HCT116 (cell line): ENCODE results near the gene WWOX. TPM values are rescaled to one million over a fixed set of nuclear protein-coding genes. Genes with fewer than 3 reads are reported as not detected.

Experiments used
- ATAC-seq: fragments of 200-7000 bp; cut with Tn5 transposase; 2 replicates; pipeline ENCODE4 v1.9.1; 2020; ENCODE audit warnings: mild to moderate bottlenecking, moderate library complexity
- BruUV-seq: library from RNA; stranded (reverse); fragments of 400-500 nt; replicated peaks from 2 replicates; lab custom pipeline; 2021; lab: Mats Ljungman, UMichigan
- CTCF ChIA-PET: fragments of 300-600 bp; sonication (Branson Sonifier 250); formaldehyde crosslinking; loops from one replicate; lab custom pipeline; 2021; ENCODE audit warnings: antibody characterized with exemption; lab: Charles Lee
- POLR2A ChIA-PET: fragments of 300-600, 350-600 bp; sonication (Branson Sonifier 250); formaldehyde crosslinking; loops from one replicate; lab custom pipeline; 2021; ENCODE audit warnings: antibody characterized with exemption; lab: Charles Lee
- RAD21 ChIA-PET, 2 experiments: fragments of 300-600 bp; sonication (Branson Sonifier 250); formaldehyde crosslinking; loops; one replicate each; lab custom pipeline; 2023; ENCODE audit warnings: low total read pairs in 2 of 2; ENCODE audit not compliant: uncharacterized antibody in 2 of 2, unreplicated experiment in 2 of 2, low non-redundant PET in 1 of 2; lab: Charles Lee
- DNase-seq: peaks from one replicate; pipeline ENCODE4 v3.0.0-alpha.2; 2010; ENCODE audit warnings: low read depth, low spot score
- H2AFZ ChIP-seq: fragments of 200-600 bp; shearing (Covaris generic), sonication (generic); 2 replicates; pipeline ENCODE4 v1.6.1; 2017; ENCODE audit warnings: low read depth, mixed run types, mixed read lengths, antibody characterized with exemption, low read length; ENCODE audit not compliant: poor library complexity, severe bottlenecking
- H3K27ac ChIP-seq: 2 replicates; pipeline ENCODE4 v1.5.1; 2012; ENCODE audit warnings: low read depth, low read length
- H3K27me3 ChIP-seq: fragments of 200-600 bp; sonication (generic); 2 replicates; pipeline ENCODE4 v1.6.1; 2016; ENCODE audit warnings: mixed run types, low read length, mixed read lengths; ENCODE audit not compliant: insufficient read depth
- H3K36me3 ChIP-seq, 2 experiments: fragments of 200-500 bp in 1 of 2; fragments of 200-600 bp in 1 of 2; sonication (Bioruptor generic) in 1 of 2; sonication (generic) in 1 of 2; 2 replicates each; pipeline versions ENCODE4 v1.5.1 to v1.6.1; 2014 to 2016; ENCODE audit warnings: low read length in 2 of 2, inconsistent platforms in 1 of 2, mixed read lengths in 1 of 2, mixed run types in 1 of 2; ENCODE audit not compliant: insufficient read depth in 2 of 2, control insufficient read depth in 1 of 2
- H3K4me1 ChIP-seq, 2 experiments: fragments of 200-600 bp in 1 of 2; sonication (generic) in 1 of 2; 2 replicates each; pipeline versions ENCODE4 v1.5.1 to v1.6.1; 2012 to 2017; ENCODE audit warnings: low read length in 2 of 2, inconsistent platforms in 1 of 2, mild to moderate bottlenecking in 1 of 2, mixed read lengths in 1 of 2, mixed run types in 1 of 2, moderate library complexity in 1 of 2; ENCODE audit not compliant: insufficient read depth in 2 of 2, control insufficient read depth in 1 of 2
- H3K4me2 ChIP-seq: fragments of 200-600 bp; sonication (generic); 2 replicates; pipeline ENCODE4 v1.6.1; 2017; ENCODE audit warnings: mixed run types, low read length, mixed read lengths
- H3K4me3 ChIP-seq, 2 experiments: fragments of 200-600 bp in 1 of 2; sonication (generic) in 1 of 2; replicated peaks in 1 of 2; 2 replicates each; pipeline ENCODE4 v1.5.1; 2011 to 2016; ENCODE audit warnings: low read length in 2 of 2, control low read depth in 1 of 2, low read depth in 1 of 2, mild to moderate bottlenecking in 1 of 2, mixed read lengths in 1 of 2, mixed run types in 1 of 2
- H3K79me2 ChIP-seq: fragments of 200-600 bp; sonication (generic); 2 replicates; pipeline ENCODE4 v1.6.1; 2017; ENCODE audit warnings: mild to moderate bottlenecking, mixed run types, low read length, moderate library complexity, mixed read lengths; ENCODE audit not compliant: insufficient read depth
- H3K9ac ChIP-seq: fragments of 200-600 bp; sonication (generic); 2 replicates; pipeline ENCODE4 v1.6.1; 2016; ENCODE audit warnings: low read length, mixed read lengths
- H3K9me2 ChIP-seq: fragments of 200-600 bp; sonication (generic), shearing (Covaris generic); 2 replicates; pipeline ENCODE4 v1.6.1; 2017; ENCODE audit warnings: mixed run types, mild to moderate bottlenecking, moderate library complexity; ENCODE audit not compliant: insufficient read depth
- H3K9me3 ChIP-seq, 2 experiments: fragments of 200-500 bp in 1 of 2; fragments of 200-600 bp in 1 of 2; sonication (Bioruptor generic) in 1 of 2; sonication (generic) in 1 of 2; 2 replicates each; pipeline ENCODE4 v1.6.1; 2014 to 2017; ENCODE audit warnings: low read length in 2 of 2, mixed read lengths in 2 of 2, inconsistent platforms in 1 of 2, low read depth in 1 of 2, mild to moderate bottlenecking in 1 of 2, mixed run types in 1 of 2, moderate library complexity in 1 of 2; ENCODE audit not compliant: control insufficient read depth in 1 of 2, insufficient read depth in 1 of 2
- H4K20me1 ChIP-seq: fragments of 200-600 bp; sonication (generic), shearing (Covaris generic); 2 replicates; pipeline ENCODE4 v1.6.1; 2017; ENCODE audit warnings: mixed run types, mild to moderate bottlenecking, moderate library complexity; ENCODE audit not compliant: insufficient read depth
- CBX3 ChIP-seq: IDR thresholded peaks from 2 replicates; pipeline ENCODE4 v1.6.1; 2012; ENCODE audit warnings: low read depth
- EGR1 ChIP-seq: IDR thresholded peaks from 2 replicates; pipeline ENCODE4 v1.6.1; 2012; ENCODE audit warnings: low read depth
- EZH2phosphoT487 ChIP-seq: fragments of 200-600 bp; IDR thresholded peaks from 2 replicates; pipeline ENCODE4 v1.6.1; 2018; ENCODE audit warnings: antibody characterized with exemption, borderline replicate concordance
- POLR2AphosphoS5 ChIP-seq: IDR thresholded peaks from 2 replicates; pipeline ENCODE4 v1.6.1; 2011; ENCODE audit warnings: mild to moderate bottlenecking, low read depth, low read length, moderate library complexity
- RAD21 ChIP-seq: IDR thresholded peaks from 2 replicates; pipeline ENCODE4 v1.6.1; 2012; ENCODE audit warnings: low read depth, mild to moderate bottlenecking
- SRF ChIP-seq: IDR thresholded peaks from 2 replicates; pipeline ENCODE4 v1.6.1; 2012; ENCODE audit warnings: low read depth
- YY1 ChIP-seq: IDR thresholded peaks from 2 replicates; pipeline ENCODE4 v1.6.1; 2011; ENCODE audit warnings: low read length, low read depth, moderate library complexity, mild to moderate bottlenecking; ENCODE audit not compliant: insufficient replicate concordance; ENCODE audit errors: extremely low read depth
- intact Hi-C: fragments of 100-400 bp; cut with micrococcal nuclease; formaldehyde crosslinking; loops from 2 replicates; pipeline ENCODE4 v1.10.0; 2022
- total RNA-seq: library from RNA; stranded (reverse); gene quantifications from one replicate; pipeline ENCODE4 v1.2.1, GENCODE V29; 2021; ENCODE audit not compliant: unreplicated experiment
- TF ChIP-seq, protein P1 (sequence below): IDR thresholded peaks from 2 replicates; pipeline ENCODE4 v1.6.1; 2012; ENCODE audit warnings: low read depth
- TF ChIP-seq, protein P2 (sequence below): IDR thresholded peaks from 2 replicates; pipeline ENCODE4 v1.6.1; 2011; ENCODE audit warnings: mild to moderate bottlenecking, low read length, moderate library complexity; ENCODE audit not compliant: insufficient replicate concordance; ENCODE audit errors: extremely low read depth

Gene WWOX
- total RNA-seq, 1 experiment from 2014 or later, result 13.7 TPM

GRCh38 chr16:79195938-79196337 is 1096.5 kb downstream of the WWOX start:
- H4K20me1 ChIP-seq, result no peaks in the 10 kb centered on the region
- no peaks in the 10 kb centered on the region for H3K4me1 ChIP-seq
- RAD21 ChIA-PET, result no interaction called here
- no peak overlapping the region for H2AFZ ChIP-seq
- no TSS peak for BruUV-seq
- H3K79me2 ChIP-seq, result no peaks in the 10 kb centered on the region
- peaks cover 12 to 22% of the 10 kb centered on the region in 2 experiments; a peak in 2 of 4 replicates for H3K9me3 ChIP-seq
- H3K27me3 ChIP-seq, result no peaks in the 10 kb centered on the region
- H3K4me3 ChIP-seq, result no peak overlapping the region
- no peak for DNase-seq
- H3K4me2 ChIP-seq, result no peak overlapping the region
- ATAC-seq, result no peak
- H3K9me2 ChIP-seq, result no peaks in the 10 kb centered on the region
- intact Hi-C loops, result no loop called here
- TF ChIP-seq CBX3 (no peak), EZH2phosphoT487 (no peak), YY1 (no peak), SRF (no peak), POLR2AphosphoS5 (no peak), EGR1 (no peak), RAD21 (no peak)
- TF ChIP-seq, protein P1, sequence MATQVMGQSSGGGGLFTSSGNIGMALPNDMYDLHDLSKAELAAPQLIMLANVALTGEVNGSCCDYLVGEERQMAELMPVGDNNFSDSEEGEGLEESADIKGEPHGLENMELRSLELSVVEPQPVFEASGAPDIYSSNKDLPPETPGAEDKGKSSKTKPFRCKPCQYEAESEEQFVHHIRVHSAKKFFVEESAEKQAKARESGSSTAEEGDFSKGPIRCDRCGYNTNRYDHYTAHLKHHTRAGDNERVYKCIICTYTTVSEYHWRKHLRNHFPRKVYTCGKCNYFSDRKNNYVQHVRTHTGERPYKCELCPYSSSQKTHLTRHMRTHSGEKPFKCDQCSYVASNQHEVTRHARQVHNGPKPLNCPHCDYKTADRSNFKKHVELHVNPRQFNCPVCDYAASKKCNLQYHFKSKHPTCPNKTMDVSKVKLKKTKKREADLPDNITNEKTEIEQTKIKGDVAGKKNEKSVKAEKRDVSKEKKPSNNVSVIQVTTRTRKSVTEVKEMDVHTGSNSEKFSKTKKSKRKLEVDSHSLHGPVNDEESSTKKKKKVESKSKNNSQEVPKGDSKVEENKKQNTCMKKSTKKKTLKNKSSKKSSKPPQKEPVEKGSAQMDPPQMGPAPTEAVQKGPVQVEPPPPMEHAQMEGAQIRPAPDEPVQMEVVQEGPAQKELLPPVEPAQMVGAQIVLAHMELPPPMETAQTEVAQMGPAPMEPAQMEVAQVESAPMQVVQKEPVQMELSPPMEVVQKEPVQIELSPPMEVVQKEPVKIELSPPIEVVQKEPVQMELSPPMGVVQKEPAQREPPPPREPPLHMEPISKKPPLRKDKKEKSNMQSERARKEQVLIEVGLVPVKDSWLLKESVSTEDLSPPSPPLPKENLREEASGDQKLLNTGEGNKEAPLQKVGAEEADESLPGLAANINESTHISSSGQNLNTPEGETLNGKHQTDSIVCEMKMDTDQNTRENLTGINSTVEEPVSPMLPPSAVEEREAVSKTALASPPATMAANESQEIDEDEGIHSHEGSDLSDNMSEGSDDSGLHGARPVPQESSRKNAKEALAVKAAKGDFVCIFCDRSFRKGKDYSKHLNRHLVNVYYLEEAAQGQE, result no peak
- TF ChIP-seq, protein P2, sequence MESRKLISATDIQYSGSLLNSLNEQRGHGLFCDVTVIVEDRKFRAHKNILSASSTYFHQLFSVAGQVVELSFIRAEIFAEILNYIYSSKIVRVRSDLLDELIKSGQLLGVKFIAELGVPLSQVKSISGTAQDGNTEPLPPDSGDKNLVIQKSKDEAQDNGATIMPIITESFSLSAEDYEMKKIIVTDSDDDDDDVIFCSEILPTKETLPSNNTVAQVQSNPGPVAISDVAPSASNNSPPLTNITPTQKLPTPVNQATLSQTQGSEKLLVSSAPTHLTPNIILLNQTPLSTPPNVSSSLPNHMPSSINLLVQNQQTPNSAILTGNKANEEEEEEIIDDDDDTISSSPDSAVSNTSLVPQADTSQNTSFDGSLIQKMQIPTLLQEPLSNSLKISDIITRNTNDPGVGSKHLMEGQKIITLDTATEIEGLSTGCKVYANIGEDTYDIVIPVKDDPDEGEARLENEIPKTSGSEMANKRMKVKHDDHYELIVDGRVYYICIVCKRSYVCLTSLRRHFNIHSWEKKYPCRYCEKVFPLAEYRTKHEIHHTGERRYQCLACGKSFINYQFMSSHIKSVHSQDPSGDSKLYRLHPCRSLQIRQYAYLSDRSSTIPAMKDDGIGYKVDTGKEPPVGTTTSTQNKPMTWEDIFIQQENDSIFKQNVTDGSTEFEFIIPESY, result no peak
- POLR2A ChIA-PET, result no interaction called here
- CTCF ChIA-PET, result no interaction called here
- no peaks in the 10 kb centered on the region for H3K36me3 ChIP-seq
- no peak overlapping the region for H3K27ac ChIP-seq
- H3K9ac ChIP-seq, result no peak overlapping the region
